Epithelial cell of esophagus (primary cell): ENCODE results near the gene ZNF142.
A peak's percentile ranks its signal among the peaks of the same experiment; 100 is the strongest.

Experiments
- DNase-seq: peaks from one replicate; pipeline ENCODE4 v3.0.0; 2010; ENCODE audit warnings: low read depth
- H3K4me3 ChIP-seq: 2 replicates; pipeline ENCODE4 v1.5.1; 2011; ENCODE audit warnings: mild to moderate bottlenecking, low read length, control low read depth
- CTCF ChIP-seq: IDR thresholded peaks from 2 replicates; pipeline ENCODE4 v1.5.1; 2011; ENCODE audit warnings: low read depth, mild to moderate bottlenecking, low read length, control low read depth, inconsistent platforms; ENCODE audit not compliant: insufficient read depth; ENCODE audit errors: missing control alignments

ZNF142 gene

GRCh38 chr2:218655751-218656150 is 3.7 kb downstream of the ZNF142 start:
- no peak overlapping the region for H3K4me3 ChIP-seq
- no peak for TF ChIP-seq CTCF

GRCh38 chr2:218648787-218649100 is 10.7 kb downstream of the ZNF142 start:
- no peak for DNase-seq
- TF ChIP-seq CTCF: no peak
- H3K4me3 ChIP-seq: no peak overlapping the region

More at GRCh38 chr2:218655751-218656150, 3.7 kb downstream of the ZNF142 start:
- no peak for DNase-seq

DNA sequence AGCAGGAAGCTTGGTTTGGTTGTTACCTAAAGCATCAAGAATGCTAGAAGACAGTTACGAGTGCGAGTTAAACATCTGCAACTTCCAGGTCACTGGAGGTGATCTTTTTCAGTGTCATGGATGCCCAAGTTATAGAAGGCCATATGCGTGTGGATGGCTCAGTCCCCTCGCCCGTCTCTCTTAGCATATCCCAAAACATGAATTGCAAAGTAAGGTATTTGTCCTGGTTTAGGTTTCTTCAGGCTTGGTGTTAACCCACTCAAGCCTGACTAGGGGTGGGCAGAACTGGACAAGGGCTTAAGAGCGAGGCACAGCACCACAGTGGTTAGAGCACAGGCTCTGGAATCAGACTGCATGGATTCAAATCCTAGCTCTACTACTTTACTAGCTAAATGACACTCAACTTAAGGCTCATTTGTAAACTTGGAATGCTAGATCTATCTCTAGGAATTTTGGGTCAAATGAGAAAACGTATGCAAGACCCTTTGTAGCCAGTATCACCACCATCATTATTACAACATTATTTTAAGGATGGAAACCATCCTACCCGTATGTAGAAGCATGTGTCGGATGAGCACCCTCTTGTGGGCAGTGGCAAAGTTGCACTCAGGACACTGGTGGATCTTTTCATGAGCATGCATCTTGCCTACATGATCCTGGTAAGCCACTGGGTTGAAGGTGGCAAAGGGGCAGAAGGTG is 11.2 kb downstream of the ZNF142 start:
- peak; percentile 94 for TF ChIP-seq CTCF
- peak; percentile 77 for DNase-seq
- H3K4me3 ChIP-seq: no peak overlapping the region

DNA sequence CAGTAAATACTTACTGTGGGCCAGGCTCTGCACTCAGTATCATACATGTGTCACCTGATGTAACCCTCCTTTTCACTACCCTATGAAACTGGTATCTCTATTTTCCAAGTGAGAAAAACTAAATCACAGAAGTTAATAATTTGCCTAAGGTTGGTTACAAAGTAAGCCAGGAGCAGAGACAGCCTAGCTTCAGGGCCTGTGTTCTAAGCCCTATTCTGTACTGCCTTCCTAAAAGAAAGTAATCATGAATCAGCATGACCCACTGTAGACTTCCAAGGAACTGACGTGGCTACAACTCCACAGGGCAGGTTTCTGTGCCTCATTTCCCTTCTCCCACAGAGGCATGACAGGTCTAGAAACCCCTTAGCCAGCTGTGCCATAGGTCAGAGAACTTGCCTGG is 14.3 kb downstream of the ZNF142 start:
- no peak overlapping the region for H3K4me3 ChIP-seq
- DNase-seq: peak; percentile 93
- no peak for TF ChIP-seq CTCF

- H3K4me3 ChIP-seq: no peak overlapping the region
- TF ChIP-seq CTCF: no peak
- DNase-seq: no peak
These were observed 14.7 kb downstream of the ZNF142 start for GRCh38 chr2:218644721-218645120.

- peak; percentile 69 for DNase-seq
- no peak overlapping the region for H3K4me3 ChIP-seq
- no peak for TF ChIP-seq CTCF
These were observed 15.6 kb downstream of the ZNF142 start for GRCh38 chr2:218643751-218644310.

- DNase-seq: no peak
- TF ChIP-seq CTCF: no peak
- no peak overlapping the region for H3K4me3 ChIP-seq
These were observed 16.6 kb downstream of the ZNF142 start for GRCh38 chr2:218642786-218643185.
